CD4-positive, alpha-beta T cell (primary cell): ENCODE data around the gene SLC38A10. TPM values are rescaled to one million over a fixed set of nuclear protein-coding genes. Genes with fewer than 3 reads are reported as not detected.

Source experiments
- ATAC-seq: fragments of 200-7000 bp; cut with Tn5 transposase; one replicate; pipeline ENCODE4 v1.10.0; 2022; ENCODE audit warnings: mild to moderate bottlenecking; ENCODE audit not compliant: poor library complexity
- CTCF ChIA-PET: fragments of 350-600 bp; sonication (Branson Sonifier 250); formaldehyde crosslinking; loops from one replicate; lab custom pipeline; 2021; ENCODE audit warnings: antibody characterized with exemption, inconsistent platforms; lab: Charles Lee
- POLR2A ChIA-PET: fragments of 350-600 bp; sonication (Branson Sonifier 250); formaldehyde crosslinking; loops from one replicate; lab custom pipeline; 2021; ENCODE audit warnings: antibody characterized with exemption, inconsistent platforms; lab: Charles Lee
- DNase-seq, 14 experiments: peaks; one replicate each; pipeline ENCODE4 v3.0.0-alpha.2; 2013 to 2020; ENCODE audit warnings: mixed read lengths in 2 of 14
- H3K27ac ChIP-seq, 2 donors: one replicate each; pipeline versions ENCODE4 v1.5.1 to v1.7.0; 2013; ENCODE audit warnings: low read length in 2 of 2, low read depth in 1 of 2, mild to moderate bottlenecking in 1 of 2
- H3K27me3 ChIP-seq, 2 experiments: 1 replicate in 1 of 2; 2 replicates in 1 of 2; pipeline versions ENCODE4 v1.6.1 to v1.7.0; 2013; ENCODE audit warnings: low read length in 2 of 2, control low read depth in 1 of 2, mild to moderate bottlenecking in 1 of 2, moderate library complexity in 1 of 2; ENCODE audit not compliant: insufficient read depth in 2 of 2, control insufficient read depth in 1 of 2
- H3K36me3 ChIP-seq: one replicate; pipeline ENCODE4 v1.6.1; 2013; ENCODE audit warnings: low read length, control low read depth; ENCODE audit not compliant: insufficient read depth
- H3K4me1 ChIP-seq: one replicate; pipeline ENCODE4 v1.6.1; 2013; ENCODE audit warnings: low read length, control low read depth; ENCODE audit not compliant: insufficient read depth
- H3K4me3 ChIP-seq: one replicate; pipeline ENCODE4 v1.5.1; 2013; ENCODE audit warnings: mild to moderate bottlenecking, low read length, moderate library complexity
- H3K9me3 ChIP-seq, 2 experiments: 1 replicate in 1 of 2; 2 replicates in 1 of 2; pipeline versions ENCODE4 v1.6.1 to v1.7.0; 2013; ENCODE audit warnings: low read length in 2 of 2, mild to moderate bottlenecking in 2 of 2, control low read depth in 1 of 2, moderate library complexity in 1 of 2; ENCODE audit not compliant: control insufficient read depth in 1 of 2, insufficient read depth in 1 of 2
- H3K27ac Mint-ChIP-seq: one replicate; pipeline ENCODE4 v1.8.0; 2020; ENCODE audit warnings: mixed read lengths
- H3K27me3 Mint-ChIP-seq: one replicate; pipeline ENCODE4 v1.8.0; 2021; ENCODE audit warnings: mixed read lengths
- H3K36me3 Mint-ChIP-seq: one replicate; pipeline ENCODE4 v1.8.0; 2021; ENCODE audit warnings: low read depth, mixed read lengths
- H3K4me1 Mint-ChIP-seq: one replicate; pipeline ENCODE4 v1.8.0; 2021; ENCODE audit warnings: low read depth, mixed read lengths
- H3K4me3 Mint-ChIP-seq: one replicate; pipeline ENCODE4 v1.8.0; 2020; ENCODE audit warnings: mild to moderate bottlenecking, mixed read lengths
- H3K9me3 Mint-ChIP-seq: one replicate; pipeline ENCODE4 v1.8.0; 2020; ENCODE audit warnings: mixed read lengths
- CTCF ChIP-seq: fragments of 200-600 bp; IDR thresholded peaks from one replicate; pipeline ENCODE4 v1.8.0; 2022; ENCODE audit warnings: antibody characterized with exemption, mild to moderate bottlenecking
- intact Hi-C, 2 experiments: fragments of 100-400 bp; cut with DNase I in 1 of 2; cut with micrococcal nuclease in 1 of 2; formaldehyde crosslinking; loops; one replicate each; pipeline versions ENCODE4 v1.15.1 to v1.9.0; 2023 to 2025; cut with DNase I, micrococcal nuclease
- total RNA-seq, 174 experiments: library from RNA in 2 of 174; stranded (reverse) in 2 of 174; gene quantifications; one replicate each; pipeline ENCODE4 v1.2.3 and lab custom pipeline; 2021 to 2026

The SLC38A10 gene
- total RNA-seq, 2 experiments from 2014 or later, result 22.8 to 26.4 TPM

GRCh38 chr17:81260171-81260570 is 34.9 kb downstream of the SLC38A10 start:
- Histone ChIP-seq H3K4me3 (no peak overlapping the region), H3K27me3 (no peaks in the 10 kb centered on the region), H3K4me1 (no peaks in the 10 kb centered on the region), H3K9me3 (no peaks in the 10 kb centered on the region), H3K36me3 (peaks cover 71% of the 10 kb centered on the region), H3K27ac (no peak overlapping the region)
- TF ChIP-seq CTCF, result no peak
- no peak overlapping the region for H3K27ac Mint-ChIP-seq
- H3K27me3 Mint-ChIP-seq, result no peaks in the 10 kb centered on the region
- H3K4me3 Mint-ChIP-seq, result no peak overlapping the region
- H3K36me3 Mint-ChIP-seq, result peaks cover 37% of the 10 kb centered on the region
- no peaks in the 10 kb centered on the region for H3K9me3 Mint-ChIP-seq
- ATAC-seq (no peak), DNase-seq (no peak)
- ChIA-PET CTCF (no interaction called here), POLR2A (no interaction called here)
- intact Hi-C loops, result no loop called here
- H3K4me1 Mint-ChIP-seq, result no peaks in the 10 kb centered on the region

GRCh38 chr17:81259058-81259605 is 36.0 kb downstream of the SLC38A10 start:
- ATAC-seq (no peak), DNase-seq (no peak)
- no peak for TF ChIP-seq CTCF
- ChIA-PET CTCF (no interaction called here), POLR2A (no interaction called here)
- Mint-ChIP-seq H3K36me3 (peaks cover 27% of the 10 kb centered on the region), H3K27ac (no peak overlapping the region), H3K4me3 (no peak overlapping the region), H3K9me3 (no peaks in the 10 kb centered on the region), H3K4me1 (no peaks in the 10 kb centered on the region), H3K27me3 (no peaks in the 10 kb centered on the region)
- Histone ChIP-seq H3K4me1 (no peaks in the 10 kb centered on the region), H3K36me3 (peaks cover 65% of the 10 kb centered on the region), H3K27ac (no peak overlapping the region), H3K4me3 (no peak overlapping the region), H3K9me3 (no peaks in the 10 kb centered on the region), H3K27me3 (no peaks in the 10 kb centered on the region)
- intact Hi-C loops, result no loop called here

GRCh38 chr17:81258292-81258691 is 36.8 kb downstream of the SLC38A10 start:
- CTCF ChIA-PET, result no interaction called here
- no peak for DNase-seq
- Mint-ChIP-seq H3K27me3 (no peaks in the 10 kb centered on the region), H3K4me1 (peaks cover 8% of the 10 kb centered on the region), H3K9me3 (no peaks in the 10 kb centered on the region), H3K4me3 (no peak overlapping the region), H3K27ac (no peak overlapping the region), H3K36me3 (peaks cover 34% of the 10 kb centered on the region)
- POLR2A ChIA-PET, result no interaction called here
- ATAC-seq, result no peak
- no peak overlapping the region for H3K4me3 ChIP-seq
- peaks cover 56% of the 10 kb centered on the region for H3K36me3 ChIP-seq
- no peaks in the 10 kb centered on the region for H3K9me3 ChIP-seq
- no peaks in the 10 kb centered on the region for H3K27me3 ChIP-seq
- H3K4me1 ChIP-seq, result no peaks in the 10 kb centered on the region
- H3K27ac ChIP-seq, result no peak overlapping the region
- intact Hi-C loops, result no loop called here
- no peak for TF ChIP-seq CTCF
